ENCODE measurements around the gene NETO2.
"Not testable (repeated sequence)": the region's sequence is repeated elsewhere in the genome, so short reads cannot be mapped to it uniquely, and the experiment has no call there.

Gene NETO2

GRCh38 chr16:47134550-47134949 is 9.2 kb downstream of the NETO2 start:
- DNase-seq = no peak

DNA sequence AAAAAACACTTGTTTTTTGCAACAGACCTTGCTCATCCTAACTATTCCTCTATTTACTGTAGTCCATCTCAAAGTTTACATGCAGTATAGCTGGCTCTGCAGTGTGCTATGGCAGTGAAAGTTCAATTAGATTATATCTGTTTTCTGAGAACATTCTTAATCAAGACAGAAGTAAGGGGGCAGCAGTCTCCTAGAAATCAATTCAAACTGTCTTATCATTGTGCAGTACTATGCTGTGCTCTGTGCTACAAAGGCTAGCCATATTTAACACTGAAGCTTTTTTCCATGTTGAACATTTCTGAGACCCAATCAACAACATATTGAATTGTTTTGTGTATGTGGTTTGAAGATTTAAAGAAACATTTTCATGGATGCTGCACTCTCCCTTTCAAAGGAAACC is 11.4 kb downstream of the NETO2 start:
- DNase-seq = no peak

- no peak for DNase-seq
Observed at GRCh38 chr16:47129755-47130435, 13.8 kb downstream of the NETO2 start.

DNA sequence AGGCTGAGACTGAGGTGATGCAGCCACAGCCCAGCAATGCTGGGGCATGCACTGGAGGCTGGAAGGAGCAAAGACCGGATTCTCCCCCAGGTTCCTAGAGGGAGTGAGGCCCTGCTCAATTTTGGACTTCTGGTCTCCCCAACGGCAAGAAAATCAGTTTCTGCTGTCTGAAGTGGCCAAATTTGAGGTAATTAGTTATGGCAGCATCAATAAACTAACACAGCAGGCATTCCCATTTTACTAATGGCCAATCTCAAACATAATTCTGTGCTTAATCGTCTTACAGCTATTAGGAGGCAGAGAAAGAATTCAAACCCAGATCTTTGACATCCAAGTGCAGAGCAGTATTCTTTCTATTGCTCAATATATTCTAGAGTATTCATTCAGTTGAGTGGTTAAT is 16.2 kb downstream of the NETO2 start:
- no peak for DNase-seq

- no peak for DNase-seq
Observed at GRCh38 chr16:47125757-47126156, 18.0 kb downstream of the NETO2 start.

DNA sequence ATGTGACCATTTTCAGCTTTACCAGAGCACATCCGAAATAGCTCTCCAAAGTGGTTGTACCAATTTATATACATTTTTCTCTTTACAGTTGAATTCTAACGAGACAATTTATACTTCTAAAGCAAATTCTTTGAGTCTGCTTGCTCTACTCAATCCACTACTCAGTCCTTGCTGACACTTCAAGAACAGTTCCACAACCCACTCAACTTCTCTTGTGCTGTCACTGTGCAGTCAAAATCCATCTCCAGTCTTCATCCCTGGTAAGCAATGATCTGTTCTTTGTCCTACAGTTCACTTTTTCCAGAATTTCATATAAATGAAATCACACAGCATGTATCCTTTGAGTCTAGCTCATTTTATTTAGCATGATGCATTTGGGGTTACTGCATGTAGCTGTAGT is 30.6 kb downstream of the NETO2 start:
- no peak for DNase-seq

DNA sequence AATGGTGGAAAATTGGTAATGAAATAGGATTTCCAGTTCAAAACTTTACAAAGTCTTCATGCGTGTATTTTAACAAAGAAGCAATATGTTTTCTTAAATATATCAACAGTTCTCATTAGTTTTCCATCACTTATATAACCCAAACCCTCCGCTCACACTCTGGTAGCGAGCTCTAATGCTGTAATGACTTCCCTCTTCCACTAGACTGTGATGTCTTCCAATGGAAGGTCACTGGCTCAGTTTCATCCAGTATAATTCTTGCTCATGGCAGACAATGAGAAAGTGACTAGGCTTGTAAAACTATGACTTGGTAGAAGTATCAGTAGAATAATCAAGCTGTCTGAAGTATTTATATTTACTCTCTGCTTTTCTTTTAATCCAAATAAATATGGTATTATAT is 32.8 kb downstream of the NETO2 start:
- DNase-seq = no peak

DNA sequence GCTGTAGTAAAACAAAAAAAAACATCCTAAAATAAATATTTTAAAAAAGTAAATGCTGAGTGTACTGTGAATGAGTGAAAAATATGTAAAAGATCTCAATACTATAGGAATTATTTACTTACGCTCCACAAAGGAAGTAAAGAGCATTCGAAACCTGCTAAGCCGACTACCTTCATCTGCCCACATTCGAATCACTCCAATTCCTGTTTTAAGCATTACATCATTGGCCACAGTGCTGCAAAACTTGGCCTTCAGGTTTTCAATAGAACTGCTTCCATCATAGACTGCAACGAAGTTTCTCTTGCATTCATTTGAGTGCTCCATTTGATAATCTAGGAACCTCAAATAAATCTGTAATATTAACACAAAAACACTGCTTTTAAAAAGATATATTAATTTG is 34.4 kb downstream of the NETO2 start:
- DNase-seq = no peak

- not testable (repeated sequence) for DNase-seq
Observed at GRCh38 chr16:47102921-47103320, 40.8 kb downstream of the NETO2 start.

DNA sequence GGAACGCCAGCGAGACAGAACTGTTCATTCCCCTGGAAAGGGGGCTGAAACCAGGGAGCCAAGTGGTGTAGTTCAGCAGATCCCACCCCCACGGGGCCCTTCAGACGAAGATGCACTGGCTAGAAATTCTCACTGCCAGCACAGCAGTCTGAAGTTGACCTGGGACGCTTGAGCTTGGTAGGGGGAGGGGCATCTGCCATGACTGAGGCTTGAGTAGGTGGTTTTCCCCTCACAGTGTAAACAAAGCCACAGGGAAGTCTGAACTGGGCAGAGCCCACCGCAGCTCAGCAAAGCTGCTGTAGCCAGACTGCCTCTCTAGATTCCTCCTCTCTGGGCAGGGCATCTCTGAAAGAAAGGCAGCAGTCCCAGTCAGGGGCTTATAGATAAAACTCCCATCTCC is 46.6 kb downstream of the NETO2 start:
- DNase-seq = not testable (repeated sequence)

GRCh38 chr16:47096297-47096696 is 47.4 kb downstream of the NETO2 start:
- no peak for DNase-seq

GRCh38 chr16:47084198-47084597 is 59.5 kb downstream of the NETO2 start:
- no peak for DNase-seq

DNA sequence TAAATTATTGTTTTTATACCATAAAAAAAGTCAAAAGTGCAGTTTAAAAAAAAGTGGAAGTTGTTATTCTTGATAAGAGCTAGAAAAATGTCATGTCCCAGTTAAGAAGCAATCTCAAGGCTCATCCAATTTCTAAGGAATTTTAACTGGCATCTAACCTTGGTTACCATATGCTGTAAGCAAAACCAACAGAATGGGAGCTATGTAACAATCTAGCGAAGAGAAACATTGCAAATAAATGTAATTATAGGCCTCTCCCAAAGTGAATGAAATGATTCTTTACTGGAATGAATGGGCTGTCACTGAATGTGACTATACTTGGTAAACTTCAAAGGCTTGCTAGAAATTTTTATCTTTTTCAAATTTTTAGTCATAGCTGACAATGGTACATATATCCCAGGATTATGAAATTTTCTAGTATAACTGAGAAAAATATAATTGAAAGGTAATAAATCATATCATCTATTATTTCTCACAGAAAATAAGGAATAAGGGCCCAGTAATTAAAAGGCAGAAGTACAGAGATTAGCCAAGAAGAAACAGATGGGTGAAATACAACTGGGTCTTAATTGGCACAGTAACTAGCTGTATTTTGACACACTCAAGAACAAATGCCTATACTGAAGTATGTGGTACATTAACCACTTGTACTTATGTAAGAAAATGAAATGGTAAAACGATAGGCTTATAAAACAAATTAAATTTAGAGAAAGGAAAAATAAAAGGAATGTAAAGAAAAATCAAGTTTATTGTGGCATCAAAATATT is 61.5 kb downstream of the NETO2 start:
- DNase-seq = no peak

- no peak for DNase-seq
Observed at GRCh38 chr16:47081115-47081514, 62.6 kb downstream of the NETO2 start.

DNA sequence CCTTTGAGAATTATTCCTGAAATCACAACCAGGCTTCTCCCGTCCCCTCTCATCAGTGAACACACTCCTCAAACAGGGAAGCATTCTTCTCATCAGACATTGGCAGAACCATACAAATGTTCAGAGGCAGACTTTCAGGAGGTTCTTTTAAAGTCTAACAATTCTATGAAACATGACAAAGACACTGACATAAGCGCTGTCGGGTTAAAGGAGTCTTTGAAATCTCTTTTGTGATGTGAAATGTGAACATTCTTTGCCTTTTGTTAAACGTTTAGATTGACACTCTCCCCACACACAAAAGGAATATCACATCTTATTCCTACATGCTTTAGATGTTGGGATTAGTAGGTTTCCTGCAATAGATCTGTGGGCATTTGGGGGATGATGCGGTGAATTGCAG is 63.9 kb downstream of the NETO2 start:
- DNase-seq = no peak

- no peak for DNase-seq
Observed at GRCh38 chr16:47073223-47074155, 70.3 kb downstream of the NETO2 start.

DNA sequence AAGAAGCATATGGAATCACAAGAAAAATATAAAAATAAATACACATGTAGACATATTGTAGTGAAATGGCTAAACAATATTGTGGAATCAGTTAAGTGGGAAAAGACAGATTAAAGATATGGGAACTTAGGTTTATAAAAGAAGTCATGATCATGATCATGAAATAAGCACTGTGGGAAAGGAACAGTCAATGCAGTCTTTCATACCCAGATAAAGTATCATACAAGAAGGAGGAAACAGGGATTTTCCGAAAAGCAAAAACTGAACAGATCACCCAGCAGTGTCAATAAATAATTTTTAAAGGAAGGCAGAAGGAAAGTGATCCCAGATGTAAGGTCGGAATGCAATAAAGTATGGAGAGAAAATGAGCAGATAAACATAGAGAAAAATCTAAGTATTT is 71.6 kb downstream of the NETO2 start:
- DNase-seq = no peak

DNA sequence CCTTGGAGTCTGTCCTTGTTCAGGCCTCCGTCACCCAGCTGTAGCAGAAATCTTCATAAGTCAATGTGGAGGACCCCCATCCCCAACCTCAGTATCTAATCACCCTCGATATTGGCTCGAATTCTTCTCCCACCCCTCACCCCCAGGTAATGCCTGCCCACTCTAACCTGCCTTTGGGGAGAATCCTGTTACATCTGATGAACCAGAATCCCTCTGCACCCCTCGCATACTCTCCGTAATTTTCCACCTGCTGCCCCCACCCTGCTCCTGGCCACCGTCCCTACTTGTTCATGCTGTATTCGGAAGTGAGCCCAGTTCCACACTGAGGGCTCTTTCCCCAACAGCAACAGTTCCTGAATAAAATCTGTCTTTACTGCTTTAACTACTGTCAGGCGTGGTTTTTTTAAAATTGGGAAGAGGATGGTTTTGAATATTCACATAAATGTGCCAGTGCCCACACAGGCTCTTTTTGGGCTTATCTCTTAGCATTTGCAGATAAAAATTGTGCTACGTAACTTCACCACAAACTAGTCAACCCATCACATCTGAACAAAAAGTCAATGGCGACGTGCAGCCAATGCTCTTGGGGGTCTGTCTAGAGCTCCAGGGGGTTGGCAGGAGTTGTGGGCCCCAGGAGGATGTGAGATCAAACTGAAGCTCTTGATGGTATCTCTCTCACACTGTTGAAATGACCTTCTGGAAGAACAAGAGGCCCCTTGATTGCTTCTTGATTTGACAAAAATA is 73.7 kb downstream of the NETO2 start:
- no peak for DNase-seq

DNA sequence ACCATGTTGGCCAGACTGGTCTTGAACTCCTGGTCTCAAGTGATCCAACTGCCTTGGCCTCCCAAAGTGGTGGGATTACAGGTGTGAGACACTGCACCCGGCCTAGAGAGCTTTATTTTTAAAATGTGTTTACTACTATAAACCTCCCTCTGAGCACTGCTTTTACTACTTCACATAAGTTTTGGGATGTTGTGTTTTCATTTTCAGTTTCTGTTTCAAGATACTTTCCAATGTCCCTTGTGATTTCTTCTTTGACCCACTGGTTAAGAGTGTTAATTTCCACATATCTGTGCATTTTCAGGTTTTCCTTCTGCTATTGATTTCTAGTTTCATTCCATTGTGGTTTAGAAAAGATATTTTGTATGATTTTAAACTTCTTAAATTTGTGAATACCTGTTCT is 74.4 kb downstream of the NETO2 start:
- DNase-seq = no peak

GRCh38 chr16:47067203-47067602 is 76.5 kb downstream of the NETO2 start:
- no peak for DNase-seq

DNA sequence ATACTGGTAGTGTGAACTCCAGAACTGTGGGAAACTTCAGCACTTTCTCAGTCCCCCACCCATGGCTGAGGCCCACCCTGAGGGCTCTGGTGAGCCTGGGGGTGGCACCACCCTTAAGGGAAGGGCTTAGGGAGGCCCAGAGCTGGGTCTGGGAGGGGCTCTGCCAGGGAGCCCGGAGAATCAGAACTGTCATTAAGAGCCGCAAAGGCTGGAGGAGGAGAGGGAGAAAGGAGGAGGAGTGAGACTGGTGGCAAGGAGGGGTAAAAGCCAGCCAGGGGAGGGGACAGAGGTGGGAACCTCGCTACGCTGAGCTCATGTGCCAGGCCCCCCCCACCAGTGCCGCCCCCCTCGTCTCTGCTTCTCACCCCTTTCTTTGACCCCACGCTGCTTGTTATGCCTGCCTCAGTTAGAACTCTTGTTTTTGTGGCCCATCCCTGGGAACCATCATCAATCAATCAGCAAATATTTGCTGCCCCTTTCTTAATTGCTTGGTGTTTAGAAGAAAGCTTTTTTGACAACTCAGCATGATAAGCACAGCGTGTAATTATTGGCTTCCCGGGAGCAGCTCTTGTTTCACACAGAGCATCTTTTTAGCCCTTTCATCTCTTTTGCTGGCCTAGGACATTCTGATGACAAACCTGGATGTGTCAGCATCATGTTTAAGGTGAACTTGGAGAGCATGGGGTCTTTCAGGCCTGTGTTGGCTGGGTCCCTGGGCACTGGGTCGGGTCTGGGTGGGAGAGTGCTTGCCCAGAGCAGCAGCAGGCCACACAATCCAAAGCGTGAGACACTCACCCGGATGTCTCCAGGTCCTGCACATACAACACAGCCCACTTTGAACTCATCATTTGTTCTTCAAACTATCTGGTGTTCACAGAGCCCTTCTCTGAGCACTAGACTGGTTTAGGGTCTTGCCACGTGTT is 77.7 kb downstream of the NETO2 start:
- DNase-seq = no peak

DNA sequence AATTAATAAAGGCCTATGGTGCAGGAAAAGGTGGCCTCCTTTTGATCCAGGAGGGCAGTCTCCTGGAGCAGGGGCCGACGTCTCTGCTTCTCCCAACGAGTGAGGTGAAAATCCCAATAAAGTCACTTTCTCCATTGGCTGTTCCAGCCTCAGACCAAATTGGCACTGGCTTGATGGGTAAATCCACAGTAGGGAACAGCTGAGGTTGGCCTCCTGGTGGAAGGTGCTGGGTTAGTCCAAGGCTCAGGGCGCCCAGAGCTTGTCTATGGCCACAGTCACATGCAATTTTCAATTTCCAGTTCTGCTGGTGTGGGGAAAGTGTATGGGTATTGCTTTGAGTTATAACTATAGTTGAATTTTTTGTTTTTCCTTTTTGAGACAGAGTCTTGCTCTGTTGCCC is 79.0 kb downstream of the NETO2 start:
- no peak for DNase-seq

Measured in CD4-positive, alpha-beta T cell treated with Interleukin-12 subunit alpha and Interleukin-12 subunit beta, for 1 hour (primary cell).